Activated CD8-positive, alpha-beta memory T cell treated with anti-CD3 and anti-CD28 coated beads for 48 hours (primary cell): ENCODE results near the gene CFAP90.

Experiments
- DNase-seq, 3 experiments: peaks; one replicate each; pipeline ENCODE4 v3.0.0-alpha.2; 2020; ENCODE audit warnings: low read depth in 2 of 3, low spot score in 2 of 3

The CFAP90 gene

GRCh38 chr5:7823594-7823993 is 27.3 kb downstream of the CFAP90 start:
- DNase-seq, result no peak

- no peak for DNase-seq
These were observed 28.5 kb downstream of the CFAP90 start for GRCh38 chr5:7822449-7822848.

DNA sequence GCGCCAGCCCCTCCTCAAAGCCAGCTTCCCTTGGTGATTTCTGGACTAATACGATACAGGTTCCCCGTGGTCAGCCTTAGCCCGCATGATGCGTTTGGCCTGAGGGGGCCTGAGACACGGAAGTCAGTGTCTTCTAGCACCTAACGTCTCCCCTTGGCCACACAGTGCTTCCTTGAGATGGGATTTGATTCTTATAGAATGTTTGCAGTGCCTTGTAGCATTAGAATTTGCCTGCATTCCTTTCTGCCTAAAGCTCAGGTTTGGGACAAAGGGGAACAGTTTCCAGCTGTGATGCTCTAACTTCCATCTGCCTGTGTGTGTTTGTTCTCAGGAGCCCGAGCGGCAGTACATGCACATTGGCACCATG is 34.4 kb downstream of the CFAP90 start:
- DNase-seq, result no peak

DNA sequence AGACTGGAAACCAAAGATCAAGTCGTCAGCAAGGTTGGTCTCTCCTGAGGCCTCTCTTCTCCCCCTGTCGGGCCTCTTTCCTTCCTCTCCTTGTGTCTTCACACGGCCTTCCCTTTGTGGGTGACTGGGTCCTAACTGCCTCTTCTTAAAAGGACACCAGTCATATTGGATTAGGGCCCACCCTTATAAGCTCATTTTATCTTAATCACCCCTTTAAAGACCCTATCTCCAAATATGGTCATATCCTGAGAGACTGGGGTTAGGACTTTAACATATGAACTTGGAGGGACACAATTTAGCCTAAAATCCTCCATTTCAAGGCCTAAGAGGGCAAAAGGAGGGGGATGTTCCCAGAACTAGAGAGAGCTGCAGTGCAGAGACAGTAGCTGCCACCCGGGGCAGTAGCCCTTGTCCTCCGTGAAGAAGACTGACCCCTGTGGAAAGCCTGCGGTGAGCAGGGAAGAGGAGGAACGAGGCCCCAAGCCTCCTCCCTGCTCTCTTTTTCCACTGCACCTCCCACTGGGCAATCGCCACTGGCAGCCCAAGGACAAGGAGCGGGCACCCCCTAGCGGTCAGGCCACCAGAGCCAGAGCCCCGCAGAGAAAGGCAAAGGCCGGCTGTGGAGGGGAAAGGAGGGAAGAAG is 34.9 kb downstream of the CFAP90 start:
- DNase-seq, result peak; percentile 27 to 42 (median 29)

- no peak for DNase-seq
These were observed 36.1 kb downstream of the CFAP90 start for GRCh38 chr5:7814816-7815215.

DNA sequence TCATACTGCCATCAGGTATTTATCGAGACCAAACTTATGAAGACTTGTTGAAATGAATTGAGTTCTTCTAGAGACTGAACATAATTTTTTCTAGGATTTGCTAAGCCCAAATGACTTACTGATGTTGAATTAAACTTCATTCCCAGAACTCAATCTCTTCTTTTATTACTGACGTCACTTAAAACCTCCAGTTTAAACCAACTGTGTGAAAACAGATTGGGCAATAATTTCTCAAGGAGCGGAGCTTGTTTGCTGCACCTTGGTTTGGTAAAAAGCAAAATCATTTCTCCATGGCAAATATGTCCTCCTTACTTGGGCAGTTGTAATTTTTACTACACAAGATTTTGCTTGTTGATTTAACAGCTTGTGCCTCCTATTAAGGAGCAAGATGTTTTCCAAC is 37.4 kb downstream of the CFAP90 start:
- no peak for DNase-seq

DNA sequence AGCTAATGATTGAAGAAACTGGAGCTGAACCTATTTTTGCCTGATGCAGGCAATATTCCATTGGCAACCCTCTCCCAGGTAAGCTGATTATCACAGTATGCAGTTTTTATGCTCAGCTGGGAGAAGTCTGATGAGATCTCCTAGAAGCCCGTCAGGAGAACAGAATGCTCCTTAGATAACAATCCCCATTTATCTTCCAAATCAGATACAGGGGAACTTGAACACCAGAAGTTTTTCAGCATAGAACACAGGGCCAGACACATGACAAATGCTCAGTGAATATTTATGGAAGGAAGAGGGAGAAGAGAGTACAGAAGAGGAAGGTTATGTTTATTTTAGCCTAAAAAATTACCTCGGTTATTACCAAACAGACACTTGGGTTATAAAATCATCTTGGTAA is 37.9 kb downstream of the CFAP90 start:
- no peak for DNase-seq

DNA sequence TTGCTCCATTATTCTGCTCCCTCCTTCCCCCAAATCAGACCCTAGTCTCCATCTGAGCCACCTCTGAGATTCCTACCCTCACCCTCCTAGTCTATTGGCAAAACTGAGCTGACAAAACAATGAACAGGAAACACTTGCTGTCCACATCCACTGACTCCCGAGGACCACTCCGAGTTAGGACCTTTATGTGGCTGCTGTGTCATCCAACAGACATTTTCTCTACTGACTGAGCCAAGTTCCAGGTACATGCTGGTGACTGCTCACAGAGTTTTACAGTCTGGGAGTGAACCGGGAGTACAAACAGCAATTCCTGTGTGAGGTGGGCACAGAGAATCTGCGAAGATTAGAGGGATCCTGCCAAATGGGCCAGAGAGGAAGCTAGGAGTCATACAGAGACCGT is 39.2 kb downstream of the CFAP90 start:
- no peak for DNase-seq

DNA sequence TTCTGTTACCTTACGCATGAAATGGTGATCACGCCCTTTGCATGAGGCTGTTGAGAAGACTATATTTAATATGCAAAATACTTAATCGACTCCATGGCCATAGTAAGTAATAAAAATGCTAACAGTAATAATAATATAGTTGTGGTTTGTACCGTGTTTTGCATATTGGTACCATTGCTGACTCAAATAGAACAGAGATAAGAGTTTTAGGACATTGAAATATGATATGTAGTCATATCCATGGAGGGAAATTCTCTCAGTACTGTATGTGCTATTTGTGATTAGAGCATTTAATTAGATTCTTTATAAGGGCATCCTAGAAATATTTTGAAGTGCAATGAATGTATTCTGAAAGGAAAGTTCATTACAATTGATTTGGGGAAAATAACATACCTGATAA is 41.9 kb downstream of the CFAP90 start:
- no peak for DNase-seq

DNA sequence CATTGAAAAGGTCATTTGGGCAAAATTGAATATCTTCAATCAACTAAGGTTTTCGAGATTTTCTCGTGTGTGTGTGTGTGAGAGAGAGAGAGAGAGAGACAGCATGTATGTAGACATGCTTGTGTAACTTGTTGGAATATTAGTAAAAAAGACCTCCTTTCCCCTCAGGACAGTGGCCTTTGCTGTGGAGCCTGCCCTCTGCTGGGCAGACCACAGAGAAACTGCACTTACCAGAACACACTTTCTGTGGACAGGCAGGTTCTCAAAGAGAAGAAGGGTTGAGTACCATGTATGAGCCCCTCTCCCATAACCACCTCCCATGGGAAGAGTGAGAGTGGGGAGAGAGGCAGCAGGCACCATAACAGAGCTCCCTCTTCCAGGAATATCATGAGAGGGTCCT is 45.6 kb downstream of the CFAP90 start:
- no peak for DNase-seq

DNA sequence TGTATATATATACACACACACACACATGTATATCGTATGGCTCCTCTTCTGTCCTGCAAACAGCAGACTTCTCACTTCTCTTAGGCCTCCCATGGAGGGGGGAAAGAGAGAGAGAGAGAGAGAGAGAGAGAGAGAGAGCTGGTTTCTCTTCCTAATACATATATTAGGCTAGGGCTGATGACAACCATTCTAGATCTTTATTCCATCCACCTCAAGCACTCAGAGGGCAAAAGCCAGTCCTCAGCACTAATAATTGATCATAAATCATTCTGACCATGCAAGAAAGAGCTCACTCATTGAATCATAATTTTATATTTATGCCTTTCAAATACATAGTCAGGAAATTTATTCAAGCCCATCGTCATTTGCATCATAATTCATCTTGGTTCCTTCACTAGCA is 47.0 kb downstream of the CFAP90 start:
- DNase-seq, result no peak

DNA sequence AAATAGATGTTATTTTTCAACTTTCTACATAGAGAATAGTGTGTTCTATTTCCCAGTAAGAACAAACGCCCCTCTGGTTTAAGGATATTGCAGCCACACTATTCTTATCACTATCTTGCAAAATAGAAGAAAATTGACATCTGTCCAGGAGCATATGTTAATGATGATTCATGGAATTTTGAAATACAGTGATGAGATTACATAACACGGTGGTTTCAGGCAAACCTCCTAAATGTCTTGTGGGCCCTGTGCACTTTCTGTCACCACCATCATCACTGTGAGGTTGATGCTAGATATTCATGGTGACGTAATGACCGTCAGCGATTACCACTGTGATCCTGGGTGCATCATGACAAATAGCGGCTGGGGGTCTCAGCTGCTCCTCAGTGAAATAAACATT is 48.1 kb downstream of the CFAP90 start:
- DNase-seq, result no peak

DNA sequence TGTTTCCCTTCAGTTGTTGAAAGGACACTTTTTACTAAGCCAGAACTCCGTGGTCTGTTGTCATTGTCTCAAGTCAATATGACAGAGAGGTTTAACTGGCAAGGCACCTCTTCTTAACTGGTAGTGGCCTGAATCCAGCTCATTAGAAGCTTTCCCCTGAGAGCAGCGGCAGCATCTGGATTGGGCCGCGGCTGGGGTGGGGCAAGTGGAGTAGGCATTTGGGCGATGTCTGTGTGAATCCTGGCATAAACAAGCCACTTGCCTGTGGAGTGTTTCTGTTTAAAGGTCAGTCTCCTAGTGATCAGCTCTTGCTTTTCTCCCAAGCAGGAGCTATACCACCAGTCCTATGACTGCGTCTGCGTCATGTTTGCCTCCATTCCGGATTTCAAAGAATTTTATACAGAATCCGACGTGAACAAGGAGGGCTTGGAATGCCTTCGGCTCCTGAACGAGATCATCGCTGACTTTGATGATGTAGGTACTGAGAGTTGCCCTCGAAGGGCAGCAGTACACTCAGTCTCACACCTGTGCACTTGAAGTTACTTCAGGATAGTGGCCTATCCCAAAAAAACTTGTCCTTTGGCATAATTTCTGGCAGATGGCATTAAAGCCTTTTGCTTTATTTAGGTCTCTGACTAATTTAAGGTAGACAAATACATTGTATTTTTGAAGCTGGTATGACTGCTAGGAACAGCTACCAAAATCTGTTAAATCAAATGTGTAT is 48.9 kb downstream of the CFAP90 start:
- DNase-seq, result no peak

DNA sequence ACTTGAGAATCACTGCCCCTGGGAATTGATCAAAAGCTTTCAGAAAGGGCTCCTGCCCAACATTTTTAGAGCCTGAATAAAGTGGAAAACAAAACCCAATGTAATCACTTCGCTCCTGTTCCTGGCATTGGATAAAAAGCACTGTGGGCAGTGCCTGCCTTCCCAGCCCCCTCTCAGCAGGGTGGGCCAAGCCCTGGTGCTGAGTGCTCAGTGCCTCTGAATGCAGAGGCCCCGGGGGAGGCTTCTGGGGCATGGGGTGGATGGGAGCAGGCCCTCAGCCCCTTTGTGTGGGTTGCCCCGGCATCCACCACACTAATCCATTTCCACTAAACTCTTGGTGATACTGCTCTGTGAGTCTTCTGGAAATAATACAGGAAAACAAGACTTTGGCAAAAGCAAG is 55.6 kb downstream of the CFAP90 start:
- DNase-seq, result no peak

DNA sequence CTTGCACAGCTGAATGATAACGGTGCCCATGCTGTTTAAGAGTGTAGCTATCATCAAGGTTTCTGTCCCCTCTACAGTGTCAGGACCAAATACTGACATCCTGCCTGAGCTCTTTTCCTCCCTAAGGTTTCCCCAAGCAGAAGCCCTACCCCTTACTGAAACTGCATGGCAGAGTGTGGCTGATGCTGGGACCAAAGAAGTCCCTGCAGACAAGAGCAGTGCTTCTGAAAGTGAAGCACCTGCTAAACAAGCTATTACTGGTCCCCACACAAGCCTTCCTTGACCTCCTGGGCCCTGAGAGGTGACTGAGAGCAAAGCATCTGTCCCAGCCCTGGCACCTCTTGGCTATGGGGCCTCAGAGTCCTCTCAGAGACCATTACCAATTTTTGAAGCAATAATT is 56.1 kb downstream of the CFAP90 start:
- DNase-seq, result no peak

DNA sequence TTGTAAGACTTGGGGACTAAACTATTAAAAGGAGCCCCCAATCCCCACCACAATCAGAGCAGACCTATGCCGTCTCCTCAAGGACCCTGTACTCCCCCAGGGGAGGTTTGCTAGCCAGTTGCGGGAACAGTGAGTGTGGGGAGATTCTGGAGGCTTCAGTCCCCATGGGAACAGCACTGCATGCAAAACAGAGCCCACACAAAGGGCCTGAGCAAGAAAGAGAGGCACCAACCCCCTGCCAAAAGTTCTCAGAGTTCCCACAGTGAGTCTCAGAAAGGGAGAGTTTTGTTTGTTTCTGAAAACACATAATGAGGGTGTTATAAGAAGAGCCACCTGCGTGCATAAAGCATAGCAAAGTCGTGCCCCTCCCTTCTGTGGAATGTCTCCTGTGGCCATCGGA is 56.6 kb downstream of the CFAP90 start:
- no peak for DNase-seq

DNA sequence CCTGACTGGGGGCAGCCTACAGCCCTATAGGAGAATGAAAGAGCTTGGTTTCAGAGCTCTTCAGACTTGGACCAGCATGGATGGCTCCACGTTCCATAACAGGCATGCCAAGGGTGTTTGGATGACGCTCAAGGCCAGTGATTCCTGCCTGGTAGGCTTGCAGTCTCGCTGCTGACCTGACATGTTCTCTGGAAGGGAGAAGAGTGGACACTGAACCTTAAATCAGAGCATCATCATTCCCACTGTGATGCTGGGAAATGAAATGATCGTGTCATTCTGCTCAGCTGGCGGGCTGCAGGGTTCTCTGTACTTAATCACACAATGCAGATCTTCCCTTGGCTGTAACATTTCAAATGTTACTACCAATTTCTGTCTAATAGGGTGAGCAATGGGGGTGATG is 57.0 kb downstream of the CFAP90 start:
- no peak for DNase-seq

DNA sequence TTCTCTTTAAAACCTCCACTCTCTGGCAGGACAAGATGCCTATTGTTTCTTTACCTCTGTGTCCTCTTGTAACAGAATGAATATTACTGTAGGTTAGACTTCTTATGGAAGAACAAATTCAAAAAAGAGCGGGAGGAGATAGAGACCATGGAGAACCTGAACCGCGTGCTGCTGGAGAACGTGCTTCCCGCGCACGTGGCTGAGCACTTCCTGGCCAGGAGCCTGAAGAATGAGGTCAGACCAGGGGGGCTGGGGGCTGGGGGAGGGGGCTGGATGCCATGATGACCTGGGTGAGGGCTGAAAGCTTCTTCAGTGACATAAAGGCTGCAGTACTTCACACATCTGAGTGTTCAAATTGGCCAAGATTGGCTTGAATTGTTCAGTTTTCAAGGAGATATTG is 61.4 kb downstream of the CFAP90 start:
- DNase-seq, result no peak

DNA sequence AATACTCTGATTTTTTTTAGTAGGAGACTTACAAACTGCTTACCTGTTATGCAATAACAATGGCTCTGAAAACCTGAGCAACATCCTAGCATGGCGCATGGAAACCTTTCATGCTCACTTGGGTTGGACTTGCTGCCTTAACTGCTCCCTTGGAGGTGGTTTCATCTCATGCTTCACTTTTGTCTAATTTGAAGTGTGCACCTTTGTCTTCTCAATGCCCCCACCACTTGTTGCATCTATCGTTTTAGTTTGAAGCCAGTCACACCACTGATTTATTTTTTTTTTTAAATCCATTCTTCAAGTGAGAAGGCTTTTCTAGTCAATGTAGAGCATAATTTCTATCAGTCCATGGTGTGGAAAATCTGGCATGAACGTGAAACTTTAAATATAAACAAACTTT is 63.2 kb downstream of the CFAP90 start:
- no peak for DNase-seq

GRCh38 chr5:7784683-7785380 is 66.1 kb downstream of the CFAP90 start:
- no peak for DNase-seq

DNA sequence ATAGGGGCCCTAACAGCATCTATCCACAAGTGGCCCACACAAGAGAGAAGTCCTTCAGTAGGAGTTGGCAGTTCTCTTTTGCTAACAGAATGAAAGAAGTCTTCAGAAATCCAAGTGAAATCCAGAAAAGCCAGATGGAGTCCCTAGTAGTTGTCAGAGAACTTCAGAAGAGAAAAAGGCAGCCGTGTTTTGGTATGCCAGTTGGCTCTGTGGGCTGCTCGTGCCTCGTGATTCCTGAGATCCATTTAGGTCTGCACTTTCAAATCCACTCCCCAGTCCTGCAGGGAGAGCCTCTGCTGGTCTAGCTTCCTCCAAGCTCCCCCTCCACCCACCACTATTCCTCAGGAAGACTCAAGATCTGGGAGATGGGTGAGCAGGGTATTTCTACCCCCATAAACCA is 69.0 kb downstream of the CFAP90 start:
- DNase-seq, result no peak
